ENCODE results near the gene UQCR11. TPM values are rescaled to one million over a fixed set of nuclear protein-coding genes. Genes with fewer than 3 reads are reported as not detected.

The UQCR11 gene
- total RNA-seq, 1 donor from 2014 or later: 149 TPM

DNA sequence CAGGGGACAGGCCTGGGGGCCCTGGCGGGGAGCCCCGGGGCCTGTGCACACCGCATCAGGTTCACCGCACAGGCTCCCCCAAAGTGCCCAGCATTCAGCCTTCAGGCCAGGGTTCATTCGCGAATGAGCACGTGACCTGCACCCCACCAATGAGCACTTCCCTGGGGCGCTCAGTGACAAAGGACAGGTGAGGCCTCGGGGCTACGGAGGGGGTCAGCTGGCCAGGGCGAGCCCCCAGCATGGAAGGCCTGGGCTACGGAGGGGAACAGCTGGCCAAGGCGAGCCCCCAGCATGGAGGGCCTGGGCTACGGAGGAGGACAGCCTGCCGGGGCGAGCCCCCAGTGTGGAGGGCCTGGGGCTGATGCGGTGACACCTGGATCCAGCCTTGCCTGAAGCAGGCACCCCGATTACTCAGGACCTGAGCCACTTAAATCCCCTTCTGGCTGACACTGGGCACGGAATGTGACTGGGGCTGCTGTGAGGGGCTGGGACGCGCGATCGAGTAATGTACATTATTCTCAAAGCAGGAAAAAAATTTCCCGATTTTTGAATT, 24.1 kb upstream of the UQCR11 start:
- TF ChIP-seq, protein P1, sequence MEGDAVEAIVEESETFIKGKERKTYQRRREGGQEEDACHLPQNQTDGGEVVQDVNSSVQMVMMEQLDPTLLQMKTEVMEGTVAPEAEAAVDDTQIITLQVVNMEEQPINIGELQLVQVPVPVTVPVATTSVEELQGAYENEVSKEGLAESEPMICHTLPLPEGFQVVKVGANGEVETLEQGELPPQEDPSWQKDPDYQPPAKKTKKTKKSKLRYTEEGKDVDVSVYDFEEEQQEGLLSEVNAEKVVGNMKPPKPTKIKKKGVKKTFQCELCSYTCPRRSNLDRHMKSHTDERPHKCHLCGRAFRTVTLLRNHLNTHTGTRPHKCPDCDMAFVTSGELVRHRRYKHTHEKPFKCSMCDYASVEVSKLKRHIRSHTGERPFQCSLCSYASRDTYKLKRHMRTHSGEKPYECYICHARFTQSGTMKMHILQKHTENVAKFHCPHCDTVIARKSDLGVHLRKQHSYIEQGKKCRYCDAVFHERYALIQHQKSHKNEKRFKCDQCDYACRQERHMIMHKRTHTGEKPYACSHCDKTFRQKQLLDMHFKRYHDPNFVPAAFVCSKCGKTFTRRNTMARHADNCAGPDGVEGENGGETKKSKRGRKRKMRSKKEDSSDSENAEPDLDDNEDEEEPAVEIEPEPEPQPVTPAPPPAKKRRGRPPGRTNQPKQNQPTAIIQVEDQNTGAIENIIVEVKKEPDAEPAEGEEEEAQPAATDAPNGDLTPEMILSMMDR (conservative IDR thresholded peaks at IDR 0.05): no peak
- H3K9me3 Mint-ChIP-seq: no peaks in the 10 kb centered on the region
- DNase-seq (ENCODE audit: low read depth, low spot score): no peak
- peaks cover 8% of the 10 kb centered on the region for H3K36me3 Mint-ChIP-seq (ENCODE audit: low read depth)
- H3K4me3 Mint-ChIP-seq: no peak overlapping the region
- H3K27ac Mint-ChIP-seq (ENCODE audit: unreplicated experiment): no peak overlapping the region
- H3K4me1 Mint-ChIP-seq: peaks cover 4% of the 10 kb centered on the region
- H3K27me3 Mint-ChIP-seq (ENCODE audit: low read depth): peaks cover 1% of the 10 kb centered on the region

DNA sequence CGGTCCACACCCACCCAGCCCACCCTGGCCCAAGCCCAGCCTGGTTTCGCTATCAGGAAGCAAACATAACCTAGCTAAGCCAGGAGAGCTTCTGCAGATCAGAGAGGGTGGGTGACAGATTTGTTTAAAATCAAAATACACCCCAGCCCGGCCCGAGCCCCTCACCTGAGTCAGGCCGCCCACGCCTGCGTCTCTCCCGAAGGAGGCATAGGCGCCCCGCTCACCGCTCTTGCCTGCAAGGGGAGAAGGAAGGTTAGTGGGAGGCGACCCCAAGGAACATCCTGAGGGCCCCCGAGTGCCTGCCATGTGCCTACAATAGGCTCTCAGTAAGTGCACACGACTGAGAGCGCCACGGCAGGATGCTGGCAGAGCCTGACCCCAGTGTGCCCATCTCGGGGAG, 21.9 kb upstream of the UQCR11 start:
- Mint-ChIP-seq H3K9me3 (no peaks in the 10 kb centered on the region), H3K36me3 (ENCODE audit: low read depth) (peaks cover 13% of the 10 kb centered on the region), H3K27ac (ENCODE audit: unreplicated experiment) (no peak overlapping the region), H3K4me3 (no peak overlapping the region), H3K4me1 (peaks cover 6% of the 10 kb centered on the region), H3K27me3 (ENCODE audit: low read depth) (peaks cover 2% of the 10 kb centered on the region)
- DNase-seq (ENCODE audit: low read depth, low spot score): no peak
- TF ChIP-seq, protein P1 (conservative IDR thresholded peaks at IDR 0.05): no peak

DNA sequence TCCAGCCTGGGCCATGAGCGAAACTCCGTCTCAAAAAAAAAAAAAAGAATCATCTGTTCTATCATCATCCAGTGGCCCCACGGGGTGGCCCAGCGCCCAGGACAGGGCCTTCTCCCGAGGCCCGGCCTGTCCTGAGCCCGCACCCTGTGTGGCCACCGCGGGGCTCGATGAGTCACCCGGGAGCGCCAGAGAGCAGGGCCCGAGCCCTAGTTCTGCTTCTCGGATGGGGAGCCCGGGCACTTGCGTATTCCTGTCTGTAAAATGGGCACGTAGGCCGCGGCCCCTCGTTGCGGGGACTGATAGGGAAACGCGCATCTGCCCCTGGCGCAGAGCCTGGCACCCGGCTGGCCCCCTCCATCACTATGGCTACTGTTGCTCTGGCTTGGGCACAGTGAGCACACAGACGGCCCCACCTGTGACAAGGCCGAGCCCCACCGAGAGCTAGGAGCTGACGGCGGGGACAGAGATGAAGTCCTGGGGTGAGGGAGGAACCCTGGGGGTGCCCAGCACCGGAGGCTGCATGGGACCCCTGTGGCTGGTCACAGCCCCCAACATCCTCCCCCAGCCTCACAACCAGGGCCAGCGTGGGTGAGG, 21.3 kb upstream of the UQCR11 start:
- Mint-ChIP-seq H3K36me3 (ENCODE audit: low read depth) (peaks cover 13% of the 10 kb centered on the region), H3K4me3 (no peak overlapping the region), H3K27me3 (ENCODE audit: low read depth) (peaks cover 2% of the 10 kb centered on the region), H3K9me3 (no peaks in the 10 kb centered on the region), H3K27ac (ENCODE audit: unreplicated experiment) (no peak overlapping the region), H3K4me1 (peaks cover 6% of the 10 kb centered on the region)
- no peak for DNase-seq (ENCODE audit: low read depth, low spot score)
- TF ChIP-seq, protein P1 (conservative IDR thresholded peaks at IDR 0.05): no peak

DNA sequence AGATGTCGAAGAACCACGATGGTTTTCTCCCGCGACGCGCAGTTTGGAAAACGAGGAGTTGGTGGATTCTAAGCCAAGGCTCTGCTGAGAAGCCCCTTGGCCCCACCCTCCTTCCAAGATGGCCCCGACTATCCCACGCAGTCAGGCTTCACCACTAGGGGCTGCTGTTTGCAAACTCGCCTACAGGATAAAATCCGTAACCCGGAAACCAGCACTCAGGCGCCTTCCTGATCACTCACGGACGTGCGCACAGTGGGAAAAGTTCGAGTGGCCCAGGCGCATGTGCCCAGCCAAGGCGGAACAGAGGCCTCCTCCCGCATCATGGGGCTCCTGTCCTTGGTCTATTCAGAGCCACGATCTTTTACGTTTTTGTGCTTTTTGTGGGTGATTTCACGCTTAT, 19.2 kb upstream of the UQCR11 start:
- Mint-ChIP-seq H3K36me3 (ENCODE audit: low read depth) (peaks cover 13% of the 10 kb centered on the region), H3K27me3 (ENCODE audit: low read depth) (peaks cover 2% of the 10 kb centered on the region), H3K27ac (ENCODE audit: unreplicated experiment) (no peak overlapping the region), H3K4me3 (peak overlapping the region; percentile 70), H3K9me3 (no peaks in the 10 kb centered on the region), H3K4me1 (peaks cover 6% of the 10 kb centered on the region)
- peak; percentile 64 for DNase-seq (ENCODE audit: low read depth, low spot score)
- TF ChIP-seq, protein P1 (conservative IDR thresholded peaks at IDR 0.05): peak; percentile 68

DNA sequence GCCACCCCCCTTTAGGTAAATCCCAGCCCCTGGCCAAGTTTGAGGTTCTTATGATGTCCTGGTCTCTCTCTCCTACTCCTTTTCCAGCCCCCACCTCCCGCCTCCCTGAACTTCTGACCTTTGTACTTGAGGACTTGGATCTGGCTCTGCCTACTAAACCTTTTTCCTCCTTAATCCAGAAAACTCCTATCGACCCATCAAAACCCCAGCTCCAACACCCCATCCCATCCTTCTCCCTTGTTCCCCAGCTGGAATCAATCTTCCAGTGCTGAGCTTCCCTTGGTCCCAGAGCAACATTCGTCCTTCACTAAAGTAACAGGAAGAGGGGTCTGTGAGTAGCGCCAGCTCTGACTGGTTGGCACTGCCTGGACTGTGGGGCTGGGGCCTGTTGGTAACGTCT, 17.3 kb upstream of the UQCR11 start:
- peak overlapping the region; percentile 66 for H3K4me3 Mint-ChIP-seq
- H3K36me3 Mint-ChIP-seq (ENCODE audit: low read depth): peaks cover 19% of the 10 kb centered on the region
- DNase-seq (ENCODE audit: low read depth, low spot score): no peak
- H3K27ac Mint-ChIP-seq (ENCODE audit: unreplicated experiment): peak overlapping the region; percentile 88
- TF ChIP-seq, protein P1 (conservative IDR thresholded peaks at IDR 0.05): no peak
- H3K27me3 Mint-ChIP-seq (ENCODE audit: low read depth): peaks cover 6% of the 10 kb centered on the region
- no peaks in the 10 kb centered on the region for H3K9me3 Mint-ChIP-seq
- peaks cover 9% of the 10 kb centered on the region for H3K4me1 Mint-ChIP-seq

Measured in neural crest cell (in vitro differentiated cells).